ENCODE data around the gene GNB1L. TPM values are rescaled to one million over a fixed set of nuclear protein-coding genes. Genes with fewer than 3 reads are reported as not detected.

The GNB1L gene
- total RNA-seq, 2 donors from 2014 or later, result 2.6 to 4.7 TPM

GRCh38 chr22:19901577-19902244, 47.0 kb upstream of the GNB1L start:
- no peak for DNase-seq (ENCODE audit: low spot score)
- H3K9me3 ChIP-seq, result no peaks in the 10 kb centered on the region
- no peaks in the 10 kb centered on the region for H3K4me1 ChIP-seq
- no peak overlapping the region for H3K27ac ChIP-seq
- TF ChIP-seq CTCF (IDR thresholded peaks at IDR 0.05), result no peak
- H3K36me3 ChIP-seq, result peaks cover 17% of the 10 kb centered on the region
- H3K4me3 ChIP-seq, result no peak overlapping the region
- no peaks in the 10 kb centered on the region for H3K27me3 ChIP-seq

GRCh38 chr22:19900707-19901436, 46.2 kb upstream of the GNB1L start:
- DNase-seq (ENCODE audit: low spot score), result no peak
- no peak for TF ChIP-seq CTCF (IDR thresholded peaks at IDR 0.05)
- Histone ChIP-seq H3K9me3 (no peaks in the 10 kb centered on the region), H3K4me3 (no peak overlapping the region), H3K36me3 (peaks cover 17% of the 10 kb centered on the region), H3K27me3 (no peaks in the 10 kb centered on the region), H3K27ac (no peak overlapping the region), H3K4me1 (no peaks in the 10 kb centered on the region)

GRCh38 chr22:19898831-19899567, 44.3 kb upstream of the GNB1L start:
- H3K36me3 ChIP-seq, result peaks cover 19% of the 10 kb centered on the region

GRCh38 chr22:19898145-19898544, 43.5 kb upstream of the GNB1L start:
- Histone ChIP-seq H3K27me3 (no peaks in the 10 kb centered on the region), H3K9me3 (no peaks in the 10 kb centered on the region), H3K4me3 (no peak overlapping the region), H3K27ac (no peak overlapping the region), H3K4me1 (no peaks in the 10 kb centered on the region), H3K36me3 (peaks cover 24% of the 10 kb centered on the region)
- DNase-seq (ENCODE audit: low spot score), result no peak
- TF ChIP-seq CTCF (IDR thresholded peaks at IDR 0.05), result no peak

More at GRCh38 chr22:19898831-19899567, 44.3 kb upstream of the GNB1L start:
- no peak for DNase-seq (ENCODE audit: low spot score)
- no peak for TF ChIP-seq CTCF (IDR thresholded peaks at IDR 0.05)
- Histone ChIP-seq H3K9me3 (no peaks in the 10 kb centered on the region), H3K27ac (no peak overlapping the region), H3K4me3 (no peak overlapping the region), H3K4me1 (no peaks in the 10 kb centered on the region), H3K27me3 (no peaks in the 10 kb centered on the region)

- no peaks in the 10 kb centered on the region for H3K27me3 ChIP-seq
- H3K4me1 ChIP-seq, result no peaks in the 10 kb centered on the region
- peaks cover 24% of the 10 kb centered on the region for H3K36me3 ChIP-seq
- DNase-seq (ENCODE audit: low spot score), result no peak
- H3K9me3 ChIP-seq, result no peaks in the 10 kb centered on the region
- no peak overlapping the region for H3K4me3 ChIP-seq
- TF ChIP-seq CTCF (IDR thresholded peaks at IDR 0.05), result no peak
- no peak overlapping the region for H3K27ac ChIP-seq
These were observed 43.1 kb upstream of the GNB1L start for GRCh38 chr22:19897726-19898125.

Data from right atrium auricular region (tissue), 2 donors.